ENCODE results near the gene RAB31.
"Not testable (repeated sequence)": the region's sequence is repeated elsewhere in the genome, so short reads cannot be mapped to it uniquely, and the experiment has no call there.

RAB31 gene

GRCh38 chr18:9890957-9891356 lies 182.9 kb downstream of the RAB31 start:
- no peak overlapping the region for H3K4me2 ChIP-seq (ENCODE audit: low read length)
- H2AFZ ChIP-seq (ENCODE audit: low read length): no peak overlapping the region
- no peaks in the 10 kb centered on the region for H3K9me3 ChIP-seq (ENCODE audit: low read length)
- H3F3A ChIP-seq (ENCODE audit: insufficient read depth, low read length): no peaks in the 10 kb centered on the region
- H3K4me1 ChIP-seq (ENCODE audit: insufficient read depth, low read length, severe bottlenecking): no peaks in the 10 kb centered on the region
- no peak overlapping the region for H3K27ac ChIP-seq (ENCODE audit: low read depth, low read length, poor library complexity, severe bottlenecking)
- H3K9ac ChIP-seq (ENCODE audit: low read length): no peak overlapping the region
- H3K27me3 ChIP-seq (ENCODE audit: insufficient read depth, low read length): peaks cover 8% of the 10 kb centered on the region
- H3K36me3 ChIP-seq (ENCODE audit: insufficient read depth, low read length): no peaks in the 10 kb centered on the region
- no peak overlapping the region for H3K4me3 ChIP-seq (ENCODE audit: low read depth, low read length, poor library complexity, severe bottlenecking)
- no peaks in the 10 kb centered on the region for H3K79me2 ChIP-seq (ENCODE audit: insufficient read depth, low read length)
- H3K9me2 ChIP-seq (ENCODE audit: low read depth, low read length): no peaks in the 10 kb centered on the region
- no peak for TF ChIP-seq EZH2 (IDR thresholded peaks at IDR 0.05; ENCODE audit: borderline replicate concordance, low read length)
- TF ChIP-seq, protein P1, sequence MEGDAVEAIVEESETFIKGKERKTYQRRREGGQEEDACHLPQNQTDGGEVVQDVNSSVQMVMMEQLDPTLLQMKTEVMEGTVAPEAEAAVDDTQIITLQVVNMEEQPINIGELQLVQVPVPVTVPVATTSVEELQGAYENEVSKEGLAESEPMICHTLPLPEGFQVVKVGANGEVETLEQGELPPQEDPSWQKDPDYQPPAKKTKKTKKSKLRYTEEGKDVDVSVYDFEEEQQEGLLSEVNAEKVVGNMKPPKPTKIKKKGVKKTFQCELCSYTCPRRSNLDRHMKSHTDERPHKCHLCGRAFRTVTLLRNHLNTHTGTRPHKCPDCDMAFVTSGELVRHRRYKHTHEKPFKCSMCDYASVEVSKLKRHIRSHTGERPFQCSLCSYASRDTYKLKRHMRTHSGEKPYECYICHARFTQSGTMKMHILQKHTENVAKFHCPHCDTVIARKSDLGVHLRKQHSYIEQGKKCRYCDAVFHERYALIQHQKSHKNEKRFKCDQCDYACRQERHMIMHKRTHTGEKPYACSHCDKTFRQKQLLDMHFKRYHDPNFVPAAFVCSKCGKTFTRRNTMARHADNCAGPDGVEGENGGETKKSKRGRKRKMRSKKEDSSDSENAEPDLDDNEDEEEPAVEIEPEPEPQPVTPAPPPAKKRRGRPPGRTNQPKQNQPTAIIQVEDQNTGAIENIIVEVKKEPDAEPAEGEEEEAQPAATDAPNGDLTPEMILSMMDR (IDR thresholded peaks at IDR 0.05; ENCODE audit: low read length): no peak
- H4K20me1 ChIP-seq (ENCODE audit: insufficient read depth, low read length): no peaks in the 10 kb centered on the region

GRCh38 chr18:9891515-9891914 lies 183.4 kb downstream of the RAB31 start:
- not testable (repeated sequence) for H3K9me2 ChIP-seq (ENCODE audit: low read depth, low read length); H3K4me1 ChIP-seq (ENCODE audit: insufficient read depth, low read length, severe bottlenecking); H3K27me3 ChIP-seq (ENCODE audit: insufficient read depth, low read length); H2AFZ ChIP-seq (ENCODE audit: low read length); H3K4me2 ChIP-seq (ENCODE audit: low read length); H3K9me3 ChIP-seq (ENCODE audit: low read length); H3K79me2 ChIP-seq (ENCODE audit: insufficient read depth, low read length); H4K20me1 ChIP-seq (ENCODE audit: insufficient read depth, low read length); H3F3A ChIP-seq (ENCODE audit: insufficient read depth, low read length); H3K9ac ChIP-seq (ENCODE audit: low read length); H3K27ac ChIP-seq (ENCODE audit: low read depth, low read length, poor library complexity, severe bottlenecking); H3K4me3 ChIP-seq (ENCODE audit: low read depth, low read length, poor library complexity, severe bottlenecking); H3K36me3 ChIP-seq (ENCODE audit: insufficient read depth, low read length)

DNA sequence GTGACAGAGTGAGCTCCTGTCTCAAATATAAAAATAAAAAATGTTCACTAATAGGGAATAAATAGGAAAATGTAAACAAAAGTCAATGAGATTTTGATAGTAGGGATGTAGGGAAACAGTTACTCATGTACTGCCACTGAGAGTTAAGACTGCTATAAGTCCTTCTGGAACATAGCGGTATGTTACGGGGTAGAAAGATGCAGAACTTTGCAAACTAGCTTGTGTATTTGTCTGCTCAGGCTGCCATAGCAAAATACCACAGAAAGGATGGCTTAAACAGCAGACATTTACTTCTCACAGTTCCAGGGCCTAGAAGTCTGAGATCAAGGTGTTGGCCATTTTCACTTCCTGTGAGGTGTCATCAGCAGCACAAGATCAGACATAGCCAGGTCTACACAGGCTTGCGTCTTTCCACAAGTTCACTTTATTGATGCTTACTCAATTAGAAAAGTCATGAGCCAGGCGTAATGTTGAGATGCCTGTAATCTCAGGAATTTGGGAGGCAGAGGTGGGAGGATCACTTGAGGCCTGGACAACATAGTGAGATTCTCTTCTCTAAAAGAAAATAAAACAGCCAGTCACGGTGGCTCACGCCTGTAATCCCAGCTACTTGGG lies 186.5 kb downstream of the RAB31 start:
- Histone ChIP-seq H3K9me3 (ENCODE audit: low read length) (no peaks in the 10 kb centered on the region), H3K4me2 (ENCODE audit: low read length) (no peak overlapping the region), H3K4me3 (ENCODE audit: low read depth, low read length, poor library complexity, severe bottlenecking) (no peak overlapping the region), H3K27me3 (ENCODE audit: insufficient read depth, low read length) (no peaks in the 10 kb centered on the region; the same call in 1 of the 2 replicates), H4K20me1 (ENCODE audit: insufficient read depth, low read length) (no peaks in the 10 kb centered on the region), H3F3A (ENCODE audit: insufficient read depth, low read length) (no peaks in the 10 kb centered on the region), H3K4me1 (ENCODE audit: insufficient read depth, low read length, severe bottlenecking) (no peaks in the 10 kb centered on the region), H3K9ac (ENCODE audit: low read length) (no peak overlapping the region), H2AFZ (ENCODE audit: low read length) (no peak overlapping the region), H3K27ac (ENCODE audit: low read depth, low read length, poor library complexity, severe bottlenecking) (no peak overlapping the region), H3K79me2 (ENCODE audit: insufficient read depth, low read length) (no peaks in the 10 kb centered on the region), H3K36me3 (ENCODE audit: insufficient read depth, low read length) (no peaks in the 10 kb centered on the region), H3K9me2 (ENCODE audit: low read depth, low read length) (no peaks in the 10 kb centered on the region)
- no peak for TF ChIP-seq EZH2 (IDR thresholded peaks at IDR 0.05; ENCODE audit: borderline replicate concordance, low read length)
- TF ChIP-seq, protein P1 (IDR thresholded peaks at IDR 0.05; ENCODE audit: low read length): no peak

DNA sequence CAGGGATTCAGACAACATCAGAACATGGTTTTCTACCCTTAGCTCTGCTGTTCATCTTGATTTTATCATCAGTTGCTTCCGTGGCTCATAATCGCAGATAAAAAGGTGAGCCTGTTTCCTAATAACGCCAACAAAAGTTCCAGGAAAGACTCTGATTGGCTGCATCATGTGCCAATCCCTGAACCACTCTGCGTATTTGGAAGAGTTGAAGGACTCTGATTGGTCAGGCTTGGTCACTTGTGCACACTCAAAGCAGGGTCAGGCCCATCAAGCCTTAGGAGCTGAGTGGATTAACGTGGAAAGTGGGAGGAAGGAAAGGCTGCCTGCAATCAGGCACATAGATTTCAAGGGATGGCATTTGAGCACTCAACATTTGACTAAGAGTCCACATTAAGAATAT lies 189.0 kb downstream of the RAB31 start:
- H3F3A ChIP-seq (ENCODE audit: insufficient read depth, low read length): no peaks in the 10 kb centered on the region
- H3K79me2 ChIP-seq (ENCODE audit: insufficient read depth, low read length): no peaks in the 10 kb centered on the region
- H3K9ac ChIP-seq (ENCODE audit: low read length): no peak overlapping the region
- no peaks in the 10 kb centered on the region for H3K9me2 ChIP-seq (ENCODE audit: low read depth, low read length)
- H3K9me3 ChIP-seq (ENCODE audit: low read length): no peaks in the 10 kb centered on the region
- H3K4me1 ChIP-seq (ENCODE audit: insufficient read depth, low read length, severe bottlenecking): no peaks in the 10 kb centered on the region
- TF ChIP-seq EZH2 (IDR thresholded peaks at IDR 0.05; ENCODE audit: borderline replicate concordance, low read length): no peak
- TF ChIP-seq, protein P1 (IDR thresholded peaks at IDR 0.05; ENCODE audit: low read length): no peak
- no peaks in the 10 kb centered on the region for H4K20me1 ChIP-seq (ENCODE audit: insufficient read depth, low read length)
- no peak overlapping the region for H3K4me2 ChIP-seq (ENCODE audit: low read length)
- H3K36me3 ChIP-seq (ENCODE audit: insufficient read depth, low read length): no peaks in the 10 kb centered on the region
- H3K27ac ChIP-seq (ENCODE audit: low read depth, low read length, poor library complexity, severe bottlenecking): no peak overlapping the region
- no peak overlapping the region for H3K4me3 ChIP-seq (ENCODE audit: low read depth, low read length, poor library complexity, severe bottlenecking)
- no peak overlapping the region for H2AFZ ChIP-seq (ENCODE audit: low read length)
- H3K27me3 ChIP-seq (ENCODE audit: insufficient read depth, low read length): no peaks in the 10 kb centered on the region; the same call in 1 of the 2 replicates

DNA sequence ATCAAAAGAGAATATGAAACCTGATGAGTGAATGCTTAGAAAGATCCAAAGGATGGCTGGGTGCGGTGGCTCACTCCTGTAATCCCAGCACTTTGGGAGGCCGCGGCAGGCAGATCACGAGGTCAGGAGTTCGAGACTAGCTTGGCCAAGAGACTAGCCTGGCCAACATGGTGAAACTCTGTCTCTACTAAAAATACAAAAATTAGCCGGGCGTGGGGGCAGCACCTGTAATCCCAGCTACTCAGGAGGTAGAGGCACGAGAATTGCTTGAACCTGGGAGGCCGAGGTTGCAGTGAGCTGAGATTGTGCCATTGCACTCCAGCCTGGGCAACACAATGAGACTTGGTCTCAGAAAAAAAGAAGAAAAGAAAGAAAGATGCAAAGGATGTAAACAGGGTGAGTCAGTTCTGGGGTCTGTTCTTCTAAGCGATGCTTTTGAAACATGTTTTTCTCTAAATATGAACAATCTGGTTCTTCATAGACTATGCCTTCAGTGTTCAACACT lies 189.7 kb downstream of the RAB31 start:
- H3K27ac ChIP-seq (ENCODE audit: low read depth, low read length, poor library complexity, severe bottlenecking); H3K9me3 ChIP-seq (ENCODE audit: low read length); H3K79me2 ChIP-seq (ENCODE audit: insufficient read depth, low read length); H3K4me1 ChIP-seq (ENCODE audit: insufficient read depth, low read length, severe bottlenecking); H3K36me3 ChIP-seq (ENCODE audit: insufficient read depth, low read length); H4K20me1 ChIP-seq (ENCODE audit: insufficient read depth, low read length); H3K9me2 ChIP-seq (ENCODE audit: low read depth, low read length); H3K27me3 ChIP-seq (ENCODE audit: insufficient read depth, low read length); H3K4me3 ChIP-seq (ENCODE audit: low read depth, low read length, poor library complexity, severe bottlenecking); H2AFZ ChIP-seq (ENCODE audit: low read length); H3K4me2 ChIP-seq (ENCODE audit: low read length); H3K9ac ChIP-seq (ENCODE audit: low read length); H3F3A ChIP-seq (ENCODE audit: insufficient read depth, low read length): not testable (repeated sequence)
